Subcutaneous adipose tissue (tissue), 4 donors: Measurements from ENCODE around the gene PPP2R5C. TPM values are rescaled to one million over a fixed set of nuclear protein-coding genes. Genes with fewer than 3 reads are reported as not detected.

Experiments used
- CTCF ChIP-seq: fragments of 450-650 bp; IDR thresholded peaks from one replicate; pipeline ENCODE4 v1.5.1; 2016; ENCODE audit warnings: low read depth, mild to moderate bottlenecking, control low read depth, antibody characterized with exemption, moderate library complexity
- total RNA-seq, 4 donors: library from RNA; depleted of rRNA; stranded (reverse); fragments of >200 nt; gene quantifications; one replicate each; pipeline ENCODE4 v1.1.0, GENCODE V29; 2016

Gene PPP2R5C
- total RNA-seq, 4 donors from 2014 or later: 98.9 to 127 (median 102) TPM

- no peak for TF ChIP-seq CTCF
These were observed 1.1 kb downstream of the PPP2R5C start for GRCh38 chr14:101762530-101763101.

DNA sequence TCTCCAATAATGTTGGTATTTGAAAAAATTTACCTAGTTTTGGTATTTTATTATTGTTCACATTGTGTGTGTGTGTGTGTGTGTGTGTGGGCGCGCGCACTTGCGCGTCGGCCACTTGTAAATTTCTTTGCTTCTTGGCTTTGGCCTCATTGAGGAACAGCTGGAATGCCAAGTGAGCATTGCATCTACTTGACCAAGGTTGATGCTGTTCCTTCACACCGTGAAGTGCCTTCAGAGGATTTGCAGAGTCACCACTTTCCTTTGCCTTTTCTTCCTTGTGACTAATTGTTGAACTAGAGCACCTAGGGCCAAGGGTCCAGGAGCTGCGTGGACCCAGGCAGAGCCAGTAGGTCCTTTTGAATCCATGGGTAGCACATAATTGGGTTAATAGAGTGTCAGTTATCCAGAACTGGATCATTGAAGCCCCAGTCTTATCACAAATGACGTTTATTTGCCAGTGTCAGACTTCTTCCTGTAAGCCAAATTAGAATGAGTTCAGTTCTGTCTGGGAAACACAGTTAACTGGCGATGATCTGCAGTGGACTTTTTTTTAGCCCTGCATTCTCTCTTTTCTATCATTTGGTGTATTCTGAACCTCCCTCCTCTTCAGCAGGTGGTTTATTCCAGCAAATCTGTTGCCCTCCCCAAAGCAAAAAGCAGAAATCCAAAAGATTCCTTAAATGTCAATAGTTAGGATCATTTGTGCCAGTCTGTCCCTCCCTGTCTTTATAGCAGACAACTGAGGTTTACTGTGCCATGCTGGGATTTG is 2.6 kb downstream of the PPP2R5C start:
- no peak for TF ChIP-seq CTCF

DNA sequence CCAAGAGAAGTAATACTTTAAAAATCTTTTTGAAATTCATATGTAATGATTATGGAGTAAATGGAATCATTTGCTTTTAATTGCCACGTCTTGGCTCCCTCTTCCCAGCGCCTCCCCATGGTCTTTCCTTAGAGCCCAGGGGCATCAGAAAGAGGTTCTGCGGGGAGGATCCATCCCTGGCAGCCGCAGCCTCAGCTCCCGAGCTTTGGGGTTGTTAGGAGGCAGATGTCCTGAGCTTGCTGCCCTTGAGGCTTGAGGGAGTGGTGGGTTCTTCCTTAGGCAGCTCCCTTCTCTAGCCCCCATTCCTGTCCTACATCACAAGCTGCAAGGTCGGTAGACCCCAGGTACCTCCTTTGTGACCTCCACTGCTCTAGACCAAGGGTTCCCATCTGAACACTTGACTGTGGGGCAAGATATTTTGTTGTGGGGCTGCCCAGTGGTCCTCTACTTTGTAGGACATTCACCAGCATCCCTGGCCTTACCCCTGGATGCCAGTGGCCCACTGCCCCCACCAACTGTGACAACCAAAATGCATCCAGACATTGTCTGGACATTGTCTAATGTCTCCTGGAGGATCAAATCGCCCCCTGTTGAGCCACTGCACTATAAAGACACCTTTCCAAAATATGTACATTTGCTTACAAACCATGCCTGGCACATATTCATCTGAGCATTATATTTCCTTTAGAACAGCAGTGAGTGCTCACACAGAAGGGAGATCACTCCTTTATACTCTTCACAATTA is 6.3 kb downstream of the PPP2R5C start:
- no peak for TF ChIP-seq CTCF

DNA sequence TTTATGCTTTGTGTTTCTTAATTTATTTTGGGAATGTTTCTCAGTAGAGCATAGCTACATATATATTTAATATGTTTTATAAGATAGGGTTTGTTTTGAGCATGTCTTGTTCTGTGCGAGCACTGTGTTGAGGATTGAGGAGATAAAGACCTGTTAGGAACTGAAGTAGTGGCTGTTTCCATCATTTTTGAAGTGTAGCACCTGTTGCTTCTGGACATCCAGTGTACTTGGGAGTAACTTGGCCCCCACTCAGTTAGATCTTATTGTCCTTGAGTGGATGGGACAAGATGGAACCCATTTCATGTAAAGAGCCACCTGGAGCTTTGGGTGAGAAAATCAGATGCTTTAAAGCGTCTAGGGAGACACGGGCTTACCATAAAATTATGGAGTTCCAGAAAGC is 8.7 kb downstream of the PPP2R5C start:
- TF ChIP-seq CTCF: no peak

DNA sequence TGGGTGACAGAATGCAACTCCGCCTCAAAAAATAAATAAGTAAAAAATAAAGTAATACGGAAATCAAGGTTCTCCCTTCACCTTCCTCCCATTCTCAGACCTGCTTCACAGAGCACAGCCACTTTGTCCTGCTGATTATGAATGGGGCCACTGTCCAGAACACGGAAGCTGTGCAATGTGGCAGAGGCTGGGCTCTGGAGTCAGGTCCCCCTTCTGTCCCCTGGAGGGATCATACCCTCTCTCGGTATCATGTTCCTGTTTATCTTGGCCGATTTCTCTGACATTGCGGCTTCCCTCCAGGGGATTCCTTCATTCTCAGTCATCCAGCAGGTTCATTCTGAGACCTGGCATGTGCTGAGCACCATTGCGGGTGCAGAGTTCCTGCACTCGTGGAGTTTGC is 11.3 kb downstream of the PPP2R5C start:
- TF ChIP-seq CTCF: no peak

GRCh38 chr14:101773378-101773777 is 11.9 kb downstream of the PPP2R5C start:
- TF ChIP-seq CTCF: no peak
